HG03060 (cell line): ENCODE data around the gene SEMA5A.

Experiments
- ATAC-seq: cut with Tn5 transposase; IDR thresholded peaks from one replicate; pipeline ENCODE4 v1.9.1; 2021; ENCODE audit warnings: low read depth, moderate number of reproducible peaks; ENCODE audit not compliant: unreplicated experiment

SEMA5A gene

GRCh38 chr5:9452181-9452580, 93.7 kb downstream of the SEMA5A start:
- no peak for ATAC-seq

- ATAC-seq = no peak
Observed at GRCh38 chr5:9451037-9451436, 94.8 kb downstream of the SEMA5A start.

GRCh38 chr5:9447691-9448090, 98.2 kb downstream of the SEMA5A start:
- ATAC-seq = no peak

DNA sequence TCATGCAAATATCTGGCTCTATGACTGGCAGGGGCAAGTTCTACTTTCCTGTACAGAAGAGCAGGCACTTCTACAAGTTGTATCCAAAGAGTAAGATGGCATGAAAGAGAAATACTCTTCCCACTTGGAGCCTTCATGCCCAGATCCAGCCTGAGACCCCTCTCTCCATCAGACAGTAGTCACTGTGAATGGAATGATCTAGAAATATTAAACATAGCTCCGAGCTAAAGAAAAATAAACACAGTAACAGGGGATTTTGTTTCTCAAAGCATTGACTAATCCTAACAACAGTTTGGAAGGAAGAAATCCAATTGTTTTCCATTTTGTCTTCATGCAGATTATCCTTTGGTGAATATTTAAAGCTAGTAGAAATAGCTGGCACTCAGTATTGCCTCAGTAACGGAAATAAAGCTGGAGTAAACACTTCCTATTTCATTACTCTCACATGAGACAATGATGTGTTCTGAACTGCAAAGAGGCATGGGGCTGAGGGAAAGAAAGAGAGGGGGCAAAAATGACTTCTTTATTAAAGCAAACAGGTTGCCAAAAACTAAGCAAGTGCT, 100.0 kb downstream of the SEMA5A start:
- ATAC-seq = no peak

DNA sequence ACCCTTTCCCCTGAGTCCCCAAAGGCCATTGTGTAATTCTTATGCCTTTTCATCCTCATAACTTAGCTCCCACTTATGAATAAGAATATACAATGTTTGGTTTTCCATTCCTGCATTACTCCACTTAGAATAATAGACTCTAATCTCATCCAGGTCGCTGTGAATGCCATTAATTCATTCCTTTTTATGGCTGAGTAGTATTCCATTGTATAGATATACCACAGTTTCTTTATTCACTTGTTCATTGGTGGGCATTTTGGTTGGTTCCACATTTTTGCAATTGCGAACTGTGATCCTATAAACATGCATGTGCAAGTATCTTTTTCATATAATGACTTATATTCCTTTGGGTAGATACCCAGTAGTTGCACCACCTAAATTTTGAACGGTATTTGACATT, 101.5 kb downstream of the SEMA5A start:
- no peak for ATAC-seq

- ATAC-seq = no peak
Observed at GRCh38 chr5:9441610-9442009, 104.3 kb downstream of the SEMA5A start.

DNA sequence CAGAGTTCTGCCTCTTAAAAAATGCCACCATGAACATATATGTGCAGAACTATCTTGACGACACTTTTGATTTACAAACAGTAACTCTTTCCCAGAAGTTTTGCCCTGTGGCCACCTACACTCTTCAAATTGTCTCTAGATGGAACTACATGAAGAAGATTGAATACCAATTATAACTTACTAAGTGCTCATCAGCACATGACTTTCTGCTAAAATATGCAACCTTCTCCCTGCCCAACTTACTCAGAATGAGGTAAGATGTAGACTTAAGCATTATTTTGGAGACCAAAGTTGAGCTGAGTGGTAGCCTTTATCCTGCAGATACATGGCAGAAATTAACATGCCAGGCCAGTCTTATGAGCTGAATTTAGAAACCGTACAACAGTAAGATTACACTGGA, 105.4 kb downstream of the SEMA5A start:
- no peak for ATAC-seq

- ATAC-seq = no peak
Observed at GRCh38 chr5:9439531-9440292, 106.2 kb downstream of the SEMA5A start.

GRCh38 chr5:9438596-9439354, 107.1 kb downstream of the SEMA5A start:
- no peak for ATAC-seq

GRCh38 chr5:9437741-9438240, 108.1 kb downstream of the SEMA5A start:
- no peak for ATAC-seq

GRCh38 chr5:9431496-9432258, 114.2 kb downstream of the SEMA5A start:
- no peak for ATAC-seq

DNA sequence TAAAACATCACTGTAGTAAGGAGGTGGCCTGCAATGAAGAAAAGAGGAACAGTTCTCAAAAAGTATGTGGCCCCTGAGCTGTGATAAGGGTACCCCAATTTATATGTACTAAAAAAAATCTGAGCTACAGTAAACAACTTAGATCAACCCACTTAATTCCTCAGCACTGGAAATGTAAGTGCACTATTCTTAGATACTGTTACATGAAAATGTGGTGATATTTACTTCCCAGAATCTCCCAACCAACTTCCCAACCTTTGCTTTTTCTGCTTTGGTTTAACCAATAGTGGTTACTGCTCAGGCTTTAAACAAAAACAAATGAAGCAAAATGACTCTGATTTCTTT, 114.8 kb downstream of the SEMA5A start:
- no peak for ATAC-seq

DNA sequence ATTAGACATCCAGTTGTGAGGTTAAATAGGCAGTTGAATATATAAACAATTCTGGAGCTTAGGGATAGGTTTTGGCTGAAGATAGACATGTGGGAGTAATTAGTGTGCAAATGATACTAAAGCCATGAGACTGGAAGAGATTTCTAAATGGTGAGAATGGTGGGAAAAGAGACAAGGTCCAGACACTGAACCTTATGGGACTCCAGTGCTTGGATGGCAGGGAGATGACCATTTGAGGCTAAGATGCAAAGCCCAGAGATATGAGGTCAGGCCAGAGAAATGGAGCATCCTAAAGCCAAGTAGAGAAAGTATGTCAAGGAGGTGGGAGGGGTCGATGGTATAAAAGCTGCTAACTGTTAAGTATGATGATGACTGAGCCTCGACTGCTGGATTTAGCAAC, 115.6 kb downstream of the SEMA5A start:
- no peak for ATAC-seq

GRCh38 chr5:9429691-9430215, 116.1 kb downstream of the SEMA5A start:
- ATAC-seq = no peak

GRCh38 chr5:9428272-9428671, 117.6 kb downstream of the SEMA5A start:
- ATAC-seq = peak; percentile 52

- no peak for ATAC-seq
Observed at GRCh38 chr5:9425710-9426109, 120.2 kb downstream of the SEMA5A start.

DNA sequence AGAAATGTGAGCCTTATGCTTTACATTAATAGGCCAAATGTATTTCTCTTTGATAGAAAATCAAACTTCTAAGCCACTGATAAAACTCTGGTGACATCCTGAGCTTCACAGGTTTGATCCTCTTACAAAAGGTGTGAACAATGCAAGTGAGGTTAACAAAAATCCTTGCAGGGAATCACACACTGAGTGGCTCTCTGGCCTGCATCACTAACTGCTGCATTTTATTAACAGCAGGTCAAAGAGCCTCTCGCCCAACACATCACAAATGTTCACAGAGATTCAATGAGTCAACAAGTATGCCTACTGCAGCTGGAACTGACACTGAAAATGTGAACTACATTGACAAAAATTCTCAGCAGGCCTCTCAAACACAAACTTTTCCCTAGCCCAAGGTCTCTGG, 122.3 kb downstream of the SEMA5A start:
- no peak for ATAC-seq

DNA sequence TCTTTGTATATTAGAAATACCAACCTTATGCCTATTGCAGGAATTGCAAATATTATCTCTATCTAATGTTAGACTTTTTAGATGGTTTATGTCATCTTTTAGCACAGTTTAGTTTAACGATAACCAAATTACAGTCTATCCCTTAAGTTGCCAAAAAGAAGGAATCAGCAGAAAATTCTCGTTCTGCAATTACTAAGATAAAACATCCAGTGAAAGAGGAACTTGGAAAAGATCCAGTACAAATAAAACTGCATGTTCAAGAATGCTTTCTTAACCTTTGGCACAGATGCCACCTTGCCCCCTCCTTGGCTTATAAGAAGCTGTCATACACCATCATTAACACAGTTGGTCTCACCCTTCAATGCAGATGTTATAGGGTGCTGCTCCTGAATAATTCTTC, 124.0 kb downstream of the SEMA5A start:
- ATAC-seq = no peak

GRCh38 chr5:9419794-9420193, 126.1 kb downstream of the SEMA5A start:
- ATAC-seq = no peak

GRCh38 chr5:9415566-9415965, 130.3 kb downstream of the SEMA5A start:
- no peak for ATAC-seq

DNA sequence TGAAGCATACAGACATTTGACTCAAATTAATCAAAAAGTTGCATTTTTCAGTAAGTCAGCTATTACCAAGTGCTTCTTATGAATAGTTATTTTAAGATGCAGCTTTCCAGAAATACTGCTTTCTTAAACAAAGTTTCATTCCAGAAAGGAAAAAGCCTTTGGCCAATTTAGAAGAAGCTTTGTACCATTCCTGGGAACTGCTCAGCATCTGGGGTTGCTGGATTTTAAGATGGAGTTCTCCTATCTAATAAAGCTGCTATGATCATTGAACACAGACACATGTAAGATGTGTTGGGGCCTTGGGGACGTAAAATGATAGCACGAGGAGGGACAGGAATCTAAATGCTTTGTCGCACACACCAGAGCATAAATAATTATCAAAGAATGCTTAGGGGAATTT, 130.8 kb downstream of the SEMA5A start:
- ATAC-seq = no peak
